ENCODE results near the gene SH3GLB2. TPM values are rescaled to one million over a fixed set of nuclear protein-coding genes. Genes with fewer than 3 reads are reported as not detected.

SH3GLB2 gene
- total and polyA plus RNA-seq, 10 of the 15 experiments (the other 5 are each of a cell fraction or from before 2014, with no cell fraction given): 0.21 to 61.3 (median 30.8) TPM

DNA sequence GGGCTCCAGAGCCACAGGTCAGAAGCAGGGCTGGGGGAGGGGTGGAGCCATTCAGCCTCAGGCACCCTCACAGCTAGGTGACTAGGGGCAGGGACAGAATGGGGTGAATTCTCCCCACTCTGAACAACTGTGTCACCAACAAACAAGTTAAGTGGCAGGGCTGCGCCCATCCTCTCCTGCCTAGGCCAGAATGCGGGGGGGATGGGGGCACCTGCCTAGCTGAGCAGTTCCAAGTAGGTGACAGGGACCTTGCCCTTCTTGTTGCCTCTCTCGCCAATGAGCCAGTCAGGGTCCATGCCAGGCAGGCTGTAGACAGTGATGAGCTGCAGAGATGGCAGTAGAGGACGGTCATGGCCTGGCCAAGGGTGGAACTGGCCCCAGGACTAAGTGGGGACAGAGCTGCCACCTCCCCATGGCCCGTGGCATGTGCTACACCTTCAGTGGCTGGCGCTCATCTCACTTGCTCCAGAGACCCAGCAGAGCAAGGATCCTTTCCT lies 19.6 kb downstream of the SH3GLB2 start (continued):
- TF ChIP-seq NRF1 (conservative IDR thresholded peaks at IDR 0.05; ENCODE audit: low read depth, low read length) (no peak), MEF2A (IDR thresholded peaks at IDR 0.05; ENCODE audit: insufficient read depth, low read depth, low read length) (no peak)
- TF ChIP-seq, protein P1, sequence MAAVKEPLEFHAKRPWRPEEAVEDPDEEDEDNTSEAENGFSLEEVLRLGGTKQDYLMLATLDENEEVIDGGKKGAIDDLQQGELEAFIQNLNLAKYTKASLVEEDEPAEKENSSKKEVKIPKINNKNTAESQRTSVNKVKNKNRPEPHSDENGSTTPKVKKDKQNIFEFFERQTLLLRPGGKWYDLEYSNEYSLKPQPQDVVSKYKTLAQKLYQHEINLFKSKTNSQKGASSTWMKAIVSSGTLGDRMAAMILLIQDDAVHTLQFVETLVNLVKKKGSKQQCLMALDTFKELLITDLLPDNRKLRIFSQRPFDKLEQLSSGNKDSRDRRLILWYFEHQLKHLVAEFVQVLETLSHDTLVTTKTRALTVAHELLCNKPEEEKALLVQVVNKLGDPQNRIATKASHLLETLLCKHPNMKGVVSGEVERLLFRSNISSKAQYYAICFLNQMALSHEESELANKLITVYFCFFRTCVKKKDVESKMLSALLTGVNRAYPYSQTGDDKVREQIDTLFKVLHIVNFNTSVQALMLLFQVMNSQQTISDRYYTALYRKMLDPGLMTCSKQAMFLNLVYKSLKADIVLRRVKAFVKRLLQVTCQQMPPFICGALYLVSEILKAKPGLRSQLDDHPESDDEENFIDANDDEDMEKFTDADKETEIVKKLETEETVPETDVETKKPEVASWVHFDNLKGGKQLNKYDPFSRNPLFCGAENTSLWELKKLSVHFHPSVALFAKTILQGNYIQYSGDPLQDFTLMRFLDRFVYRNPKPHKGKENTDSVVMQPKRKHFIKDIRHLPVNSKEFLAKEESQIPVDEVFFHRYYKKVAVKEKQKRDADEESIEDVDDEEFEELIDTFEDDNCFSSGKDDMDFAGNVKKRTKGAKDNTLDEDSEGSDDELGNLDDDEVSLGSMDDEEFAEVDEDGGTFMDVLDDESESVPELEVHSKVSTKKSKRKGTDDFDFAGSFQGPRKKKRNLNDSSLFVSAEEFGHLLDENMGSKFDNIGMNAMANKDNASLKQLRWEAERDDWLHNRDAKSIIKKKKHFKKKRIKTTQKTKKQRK (IDR thresholded peaks at IDR 0.05; ENCODE audit: low read depth, low read length): no peak

DNA sequence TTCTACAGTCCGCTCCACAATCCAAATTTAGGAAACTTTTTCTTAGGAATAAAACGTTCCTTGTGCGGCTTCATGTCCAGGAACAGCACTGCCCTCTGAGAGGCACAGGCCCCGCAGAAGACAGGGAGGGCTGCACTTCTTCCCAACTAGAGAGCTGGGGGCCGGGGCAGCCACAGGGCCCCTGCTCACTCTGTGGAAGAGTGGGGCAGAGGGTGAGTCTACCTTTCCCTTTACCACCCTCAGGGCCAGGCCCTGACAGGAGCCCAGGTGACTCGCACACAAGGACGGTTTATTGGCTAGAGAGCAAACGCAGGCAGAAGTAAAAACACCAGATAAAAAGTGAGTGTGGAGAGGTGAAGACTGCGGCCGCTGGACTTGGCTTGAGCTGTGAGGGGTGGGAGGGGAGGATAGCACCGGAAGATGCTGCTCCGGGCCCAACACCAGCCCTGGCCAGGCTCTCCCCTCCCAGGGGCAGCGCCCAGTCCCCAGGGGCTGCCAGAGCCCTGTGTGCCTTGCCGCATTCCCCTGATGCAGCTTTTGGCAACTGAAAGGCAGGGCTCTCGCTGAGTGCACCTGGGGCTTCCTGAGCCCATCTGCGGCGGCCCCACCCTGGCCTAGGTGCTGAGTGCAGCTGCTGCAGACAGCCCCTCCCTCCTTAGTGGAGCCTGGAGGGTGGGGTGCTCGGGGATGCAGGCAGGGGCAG lies 20.2 kb downstream of the SH3GLB2 start:
- Histone ChIP-seq H3K36me3 (ENCODE audit: control insufficient read depth in 2 of 2, insufficient read depth in 2 of 2, low read length in 1 of 2) (peaks cover 24 to 30% of the 10 kb centered on the region in 2 experiments), H3K79me2 (ENCODE audit: control insufficient read depth, insufficient read depth, low read length) (no peaks in the 10 kb centered on the region), H3K9me3 (replicated peaks; ENCODE audit: control insufficient read depth, insufficient read depth, low read length) (no peaks in the 10 kb centered on the region), H4K20me1 (ENCODE audit: control insufficient read depth, insufficient read depth) (no peaks in the 10 kb centered on the region), H3K4me3 (no peak overlapping the region), H3K4me2 (ENCODE audit: control insufficient read depth, insufficient read depth) (no peak overlapping the region), H3K27me3 (replicated peaks in 1 of 2; ENCODE audit: control insufficient read depth in 2 of 2, insufficient read depth in 2 of 2, low read length in 1 of 2) (no peaks in the 10 kb centered on the region), H2AFZ (ENCODE audit: control insufficient read depth, low read depth, low read length) (no peak overlapping the region), H3K9ac (ENCODE audit: control insufficient read depth, insufficient read depth, low read length) (no peak overlapping the region), H3K4me1 (ENCODE audit: control insufficient read depth, insufficient read depth, low read length) (no peaks in the 10 kb centered on the region), H3K27ac (ENCODE audit: control insufficient read depth, insufficient read depth) (no peak overlapping the region)
- no peak for DNase-seq (ENCODE audit: low read depth, low spot score)
- RAD21 ChIA-PET (ENCODE audit: unreplicated experiment): interaction anchor here (0.6 to 1.2 kb wide), 2 partner anchors 9 to 15 kb away, joined by 3 read pairs; no protein-coding TSS in a partner anchor
- BruUV-seq (replicated peaks): no TSS peak
- SMC1A ChIA-PET (ENCODE audit: uncharacterized antibody, unreplicated experiment): no interaction called here
- intact Hi-C loops (cut with micrococcal nuclease; ENCODE audit: unreplicated experiment) (no loop called here), in situ Hi-C loops (cut with MboI) (no loop called here)
- WGBS (ENCODE audit: insufficient coverage, insufficient replicate concordance, low lambda C conversion rate, missing lambda C conversion rate): 86% methylated on average over 15 of the region's 18 CpGs
- peak; percentile 39; the same call in 1 of the 2 replicates for TF ChIP-seq MTA3 (IDR thresholded peaks at IDR 0.05; ENCODE audit: borderline replicate concordance, low read length)
- TF ChIP-seq ETV6 (conservative IDR thresholded peaks at IDR 0.05 in 1 of 2, IDR thresholded peaks at IDR 0.05 in 1 of 2; ENCODE audit: borderline replicate concordance in 1 of 2, low read depth in 1 of 2): no peak
- FAIRE-seq: no peak
- POLR2A ChIA-PET: interaction anchor here (0.6 kb wide), 1 partner anchor 1388 kb away, joined by 3 read pairs; no protein-coding TSS in a partner anchor
- CTCF ChIA-PET: interaction anchor here (0.9 to 1.3 kb wide), 4 partner anchors 10 to 57 kb away, joined by 3 to 5 read pairs (median 4); no protein-coding TSS in a partner anchor
- ATAC-seq: no peak
